HCT116 (cell line): ENCODE results near the gene PODN. TPM values are rescaled to one million over a fixed set of nuclear protein-coding genes. Genes with fewer than 3 reads are reported as not detected.

ENCODE experiments used
- ATAC-seq: fragments of 200-7000 bp; cut with Tn5 transposase; 2 replicates; pipeline ENCODE4 v1.9.1; 2020; ENCODE audit warnings: mild to moderate bottlenecking, moderate library complexity
- BruUV-seq: library from RNA; stranded (reverse); fragments of 400-500 nt; replicated peaks from 2 replicates; lab custom pipeline; 2021; lab: Mats Ljungman, UMichigan
- CTCF ChIA-PET: fragments of 300-600 bp; sonication (Branson Sonifier 250); formaldehyde crosslinking; loops from one replicate; lab custom pipeline; 2021; ENCODE audit warnings: antibody characterized with exemption; lab: Charles Lee
- POLR2A ChIA-PET: fragments of 300-600, 350-600 bp; sonication (Branson Sonifier 250); formaldehyde crosslinking; loops from one replicate; lab custom pipeline; 2021; ENCODE audit warnings: antibody characterized with exemption; lab: Charles Lee
- RAD21 ChIA-PET, 2 experiments: fragments of 300-600 bp; sonication (Branson Sonifier 250); formaldehyde crosslinking; loops; one replicate each; lab custom pipeline; 2023; ENCODE audit warnings: low total read pairs in 2 of 2; ENCODE audit not compliant: uncharacterized antibody in 2 of 2, unreplicated experiment in 2 of 2, low non-redundant PET in 1 of 2; lab: Charles Lee
- DNase-seq: peaks from one replicate; pipeline ENCODE4 v3.0.0-alpha.2; 2010; ENCODE audit warnings: low read depth, low spot score
- H2AFZ ChIP-seq: fragments of 200-600 bp; shearing (Covaris generic), sonication (generic); 2 replicates; pipeline ENCODE4 v1.6.1; 2017; ENCODE audit warnings: low read depth, mixed run types, mixed read lengths, antibody characterized with exemption, low read length; ENCODE audit not compliant: poor library complexity, severe bottlenecking
- H3K27ac ChIP-seq: 2 replicates; pipeline ENCODE4 v1.5.1; 2012; ENCODE audit warnings: low read depth, low read length
- H3K27me3 ChIP-seq: fragments of 200-600 bp; sonication (generic); 2 replicates; pipeline ENCODE4 v1.6.1; 2016; ENCODE audit warnings: mixed run types, low read length, mixed read lengths; ENCODE audit not compliant: insufficient read depth
- H3K36me3 ChIP-seq, 2 experiments: fragments of 200-500 bp in 1 of 2; fragments of 200-600 bp in 1 of 2; sonication (Bioruptor generic) in 1 of 2; sonication (generic) in 1 of 2; 2 replicates each; pipeline versions ENCODE4 v1.5.1 to v1.6.1; 2014 to 2016; ENCODE audit warnings: low read length in 2 of 2, inconsistent platforms in 1 of 2, mixed read lengths in 1 of 2, mixed run types in 1 of 2; ENCODE audit not compliant: insufficient read depth in 2 of 2, control insufficient read depth in 1 of 2
- H3K4me1 ChIP-seq, 2 experiments: fragments of 200-600 bp in 1 of 2; sonication (generic) in 1 of 2; 2 replicates each; pipeline versions ENCODE4 v1.5.1 to v1.6.1; 2012 to 2017; ENCODE audit warnings: low read length in 2 of 2, inconsistent platforms in 1 of 2, mild to moderate bottlenecking in 1 of 2, mixed read lengths in 1 of 2, mixed run types in 1 of 2, moderate library complexity in 1 of 2; ENCODE audit not compliant: insufficient read depth in 2 of 2, control insufficient read depth in 1 of 2
- H3K4me2 ChIP-seq: fragments of 200-600 bp; sonication (generic); 2 replicates; pipeline ENCODE4 v1.6.1; 2017; ENCODE audit warnings: mixed run types, low read length, mixed read lengths
- H3K4me3 ChIP-seq, 2 experiments: fragments of 200-600 bp in 1 of 2; sonication (generic) in 1 of 2; replicated peaks in 1 of 2; 2 replicates each; pipeline ENCODE4 v1.5.1; 2011 to 2016; ENCODE audit warnings: low read length in 2 of 2, control low read depth in 1 of 2, low read depth in 1 of 2, mild to moderate bottlenecking in 1 of 2, mixed read lengths in 1 of 2, mixed run types in 1 of 2
- H3K79me2 ChIP-seq: fragments of 200-600 bp; sonication (generic); 2 replicates; pipeline ENCODE4 v1.6.1; 2017; ENCODE audit warnings: mild to moderate bottlenecking, mixed run types, low read length, moderate library complexity, mixed read lengths; ENCODE audit not compliant: insufficient read depth
- H3K9ac ChIP-seq: fragments of 200-600 bp; sonication (generic); 2 replicates; pipeline ENCODE4 v1.6.1; 2016; ENCODE audit warnings: low read length, mixed read lengths
- H3K9me2 ChIP-seq: fragments of 200-600 bp; sonication (generic), shearing (Covaris generic); 2 replicates; pipeline ENCODE4 v1.6.1; 2017; ENCODE audit warnings: mixed run types, mild to moderate bottlenecking, moderate library complexity; ENCODE audit not compliant: insufficient read depth
- H3K9me3 ChIP-seq, 2 experiments: fragments of 200-500 bp in 1 of 2; fragments of 200-600 bp in 1 of 2; sonication (Bioruptor generic) in 1 of 2; sonication (generic) in 1 of 2; 2 replicates each; pipeline ENCODE4 v1.6.1; 2014 to 2017; ENCODE audit warnings: low read length in 2 of 2, mixed read lengths in 2 of 2, inconsistent platforms in 1 of 2, low read depth in 1 of 2, mild to moderate bottlenecking in 1 of 2, mixed run types in 1 of 2, moderate library complexity in 1 of 2; ENCODE audit not compliant: control insufficient read depth in 1 of 2, insufficient read depth in 1 of 2
- H4K20me1 ChIP-seq: fragments of 200-600 bp; sonication (generic), shearing (Covaris generic); 2 replicates; pipeline ENCODE4 v1.6.1; 2017; ENCODE audit warnings: mixed run types, mild to moderate bottlenecking, moderate library complexity; ENCODE audit not compliant: insufficient read depth
- CBX3 ChIP-seq: IDR thresholded peaks from 2 replicates; pipeline ENCODE4 v1.6.1; 2012; ENCODE audit warnings: low read depth
- CEBPB ChIP-seq: IDR thresholded peaks from 2 replicates; pipeline ENCODE4 v1.6.1; 2012; ENCODE audit warnings: low read depth
- EGR1 ChIP-seq: IDR thresholded peaks from 2 replicates; pipeline ENCODE4 v1.6.1; 2012; ENCODE audit warnings: low read depth
- POLR2AphosphoS5 ChIP-seq: IDR thresholded peaks from 2 replicates; pipeline ENCODE4 v1.6.1; 2011; ENCODE audit warnings: mild to moderate bottlenecking, low read depth, low read length, moderate library complexity
- TCF7L2 ChIP-seq: IDR thresholded peaks from 2 replicates; pipeline ENCODE4 v1.7.0; 2011; ENCODE audit warnings: borderline replicate concordance, inconsistent platforms; ENCODE audit not compliant: insufficient read depth, insufficient read length; ENCODE audit errors: extremely low read depth
- ZFX ChIP-seq: fragments of 450-650 bp; IDR thresholded peaks from 2 replicates; pipeline ENCODE4 v1.6.1; 2017
- intact Hi-C: fragments of 100-400 bp; cut with micrococcal nuclease; formaldehyde crosslinking; loops from 2 replicates; pipeline ENCODE4 v1.10.0; 2022
- total RNA-seq: library from RNA; stranded (reverse); gene quantifications from one replicate; pipeline ENCODE4 v1.2.1, GENCODE V29; 2021; ENCODE audit not compliant: unreplicated experiment
- TF ChIP-seq, protein P1 (sequence below), 3 experiments: fragments of 200-600 bp in 1 of 3; sonication (generic) in 1 of 3; IDR thresholded peaks in 2 of 3; conservative IDR thresholded peaks in 1 of 3; 2 replicates each; pipeline ENCODE4 v1.5.1; 2012 to 2017; ENCODE audit warnings: low read depth in 2 of 3, low read length in 2 of 3, antibody characterized with exemption in 1 of 3, borderline replicate concordance in 1 of 3, control low read depth in 1 of 3, mild to moderate bottlenecking in 1 of 3, mixed read lengths in 1 of 3, mixed run types in 1 of 3, moderate library complexity in 1 of 3; ENCODE audit not compliant: insufficient read depth in 1 of 3
- TF ChIP-seq, protein P2 (sequence below): IDR thresholded peaks from 2 replicates; pipeline ENCODE4 v1.6.1; 2012
- TF ChIP-seq, protein P3 (sequence below): IDR thresholded peaks from 2 replicates; pipeline ENCODE4 v1.6.1; 2011; ENCODE audit warnings: mild to moderate bottlenecking, low read length, moderate library complexity; ENCODE audit not compliant: insufficient replicate concordance; ENCODE audit errors: extremely low read depth

PODN gene
- total RNA-seq, 1 experiment from 2014 or later: 0.22 TPM

DNA sequence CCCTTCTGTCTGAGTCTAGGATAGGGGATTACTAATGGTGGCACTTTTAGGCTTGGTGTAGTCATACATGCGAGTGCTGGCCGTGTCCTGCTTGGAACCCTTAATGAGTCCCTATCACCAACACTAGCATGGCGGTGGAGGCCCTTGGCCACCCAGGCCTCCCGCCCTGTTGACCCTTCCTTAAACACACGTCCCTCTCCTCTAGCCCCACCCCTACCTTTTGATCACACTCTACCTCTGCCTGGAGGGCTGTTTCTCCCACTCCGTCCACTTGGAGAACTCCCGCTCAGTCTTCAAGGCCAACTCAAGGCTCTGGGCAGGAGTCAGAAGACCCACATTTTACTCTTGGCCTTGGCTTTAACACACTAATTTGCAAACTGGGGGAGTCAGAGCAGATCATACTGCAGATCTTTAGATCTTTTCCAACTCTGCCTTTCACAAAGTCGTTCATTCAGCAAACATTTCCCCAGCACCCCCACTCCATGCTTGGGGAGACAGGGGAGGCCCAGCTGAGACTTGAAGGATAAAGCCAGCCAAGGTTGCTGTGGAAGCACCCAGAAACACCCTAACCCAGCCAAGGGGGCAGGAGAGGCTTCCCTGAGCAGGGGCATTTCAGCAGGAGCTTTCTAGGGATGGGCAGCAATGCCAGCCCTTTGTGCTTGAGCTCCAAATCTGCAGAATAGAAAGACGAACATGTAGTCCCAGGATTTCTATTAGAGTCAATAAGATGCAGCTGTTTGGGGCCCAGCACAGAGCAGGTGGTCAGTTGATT, 1.9 kb downstream of the PODN start:
- no peaks in the 10 kb centered on the region for H3K9me3 ChIP-seq
- no peaks in the 10 kb centered on the region for H3K4me1 ChIP-seq
- ATAC-seq (no peak), DNase-seq (no peak)
- BruUV-seq: no TSS peak
- intact Hi-C loops: no loop called here
- H3K36me3 ChIP-seq: no peaks in the 10 kb centered on the region
- TF ChIP-seq, protein P1, sequence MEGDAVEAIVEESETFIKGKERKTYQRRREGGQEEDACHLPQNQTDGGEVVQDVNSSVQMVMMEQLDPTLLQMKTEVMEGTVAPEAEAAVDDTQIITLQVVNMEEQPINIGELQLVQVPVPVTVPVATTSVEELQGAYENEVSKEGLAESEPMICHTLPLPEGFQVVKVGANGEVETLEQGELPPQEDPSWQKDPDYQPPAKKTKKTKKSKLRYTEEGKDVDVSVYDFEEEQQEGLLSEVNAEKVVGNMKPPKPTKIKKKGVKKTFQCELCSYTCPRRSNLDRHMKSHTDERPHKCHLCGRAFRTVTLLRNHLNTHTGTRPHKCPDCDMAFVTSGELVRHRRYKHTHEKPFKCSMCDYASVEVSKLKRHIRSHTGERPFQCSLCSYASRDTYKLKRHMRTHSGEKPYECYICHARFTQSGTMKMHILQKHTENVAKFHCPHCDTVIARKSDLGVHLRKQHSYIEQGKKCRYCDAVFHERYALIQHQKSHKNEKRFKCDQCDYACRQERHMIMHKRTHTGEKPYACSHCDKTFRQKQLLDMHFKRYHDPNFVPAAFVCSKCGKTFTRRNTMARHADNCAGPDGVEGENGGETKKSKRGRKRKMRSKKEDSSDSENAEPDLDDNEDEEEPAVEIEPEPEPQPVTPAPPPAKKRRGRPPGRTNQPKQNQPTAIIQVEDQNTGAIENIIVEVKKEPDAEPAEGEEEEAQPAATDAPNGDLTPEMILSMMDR (IDR thresholded peaks at IDR 0.05 in 2 of 3, conservative IDR thresholded peaks at IDR 0.05 in 1 of 3; ENCODE audit: borderline replicate concordance in 1 of 3, insufficient read depth in 1 of 3, low read depth in 2 of 3, low read length in 2 of 3): no peak
- no peak overlapping the region for H2AFZ ChIP-seq
- ChIA-PET CTCF (no interaction called here), RAD21 (no interaction called here), POLR2A (no interaction called here)
- no peak overlapping the region for H3K9ac ChIP-seq
- H3K79me2 ChIP-seq: no peaks in the 10 kb centered on the region
- no peak overlapping the region for H3K4me3 ChIP-seq
- H3K27ac ChIP-seq: no peak overlapping the region
- no peaks in the 10 kb centered on the region for H3K27me3 ChIP-seq
- no peak overlapping the region for H3K4me2 ChIP-seq
- H4K20me1 ChIP-seq: no peaks in the 10 kb centered on the region
- no peaks in the 10 kb centered on the region for H3K9me2 ChIP-seq

DNA sequence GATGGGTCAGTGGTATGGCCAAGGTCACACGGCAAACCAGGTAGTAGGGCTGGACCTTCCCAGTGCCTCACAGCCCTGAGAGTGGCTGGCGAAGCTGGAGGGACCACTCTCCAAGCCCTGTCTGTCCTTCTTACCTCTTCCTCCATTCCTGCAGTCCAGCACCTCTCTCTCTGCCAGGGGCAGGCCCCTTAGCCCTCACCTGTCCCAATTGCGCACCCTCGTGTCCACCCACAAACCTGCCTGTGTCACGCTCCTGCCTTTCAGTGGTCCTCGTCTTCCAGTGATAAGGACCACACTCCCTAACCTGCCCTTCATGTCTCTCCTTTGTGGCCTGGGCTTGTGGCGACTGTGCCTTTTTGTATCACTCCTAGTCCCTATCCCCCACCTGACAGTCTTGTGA, 3.4 kb downstream of the PODN start:
- POLR2A ChIA-PET: no interaction called here
- intact Hi-C loops: no loop called here

More for the DNA sequence above, 3.4 kb downstream of the PODN start:
- H3K9me2 ChIP-seq: no peaks in the 10 kb centered on the region
- H3K9ac ChIP-seq: no peak overlapping the region
- no peaks in the 10 kb centered on the region for H3K4me1 ChIP-seq
- RAD21 ChIA-PET: no interaction called here
- no peak for ATAC-seq
- H3K9me3 ChIP-seq: no peaks in the 10 kb centered on the region
- CTCF ChIA-PET: no interaction called here
- no peak overlapping the region for H3K4me2 ChIP-seq
- H3K36me3 ChIP-seq: no peaks in the 10 kb centered on the region
- no TSS peak for BruUV-seq
- TF ChIP-seq ZFX: no peak
- no peak for TF ChIP-seq EGR1
- TF ChIP-seq POLR2AphosphoS5: no peak
- no peak for TF ChIP-seq CBX3
- no peak for TF ChIP-seq CEBPB
- TF ChIP-seq TCF7L2: no peak
- TF ChIP-seq, protein P2, sequence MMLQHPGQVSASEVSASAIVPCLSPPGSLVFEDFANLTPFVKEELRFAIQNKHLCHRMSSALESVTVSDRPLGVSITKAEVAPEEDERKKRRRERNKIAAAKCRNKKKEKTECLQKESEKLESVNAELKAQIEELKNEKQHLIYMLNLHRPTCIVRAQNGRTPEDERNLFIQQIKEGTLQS: no peak
- TF ChIP-seq, protein P3, sequence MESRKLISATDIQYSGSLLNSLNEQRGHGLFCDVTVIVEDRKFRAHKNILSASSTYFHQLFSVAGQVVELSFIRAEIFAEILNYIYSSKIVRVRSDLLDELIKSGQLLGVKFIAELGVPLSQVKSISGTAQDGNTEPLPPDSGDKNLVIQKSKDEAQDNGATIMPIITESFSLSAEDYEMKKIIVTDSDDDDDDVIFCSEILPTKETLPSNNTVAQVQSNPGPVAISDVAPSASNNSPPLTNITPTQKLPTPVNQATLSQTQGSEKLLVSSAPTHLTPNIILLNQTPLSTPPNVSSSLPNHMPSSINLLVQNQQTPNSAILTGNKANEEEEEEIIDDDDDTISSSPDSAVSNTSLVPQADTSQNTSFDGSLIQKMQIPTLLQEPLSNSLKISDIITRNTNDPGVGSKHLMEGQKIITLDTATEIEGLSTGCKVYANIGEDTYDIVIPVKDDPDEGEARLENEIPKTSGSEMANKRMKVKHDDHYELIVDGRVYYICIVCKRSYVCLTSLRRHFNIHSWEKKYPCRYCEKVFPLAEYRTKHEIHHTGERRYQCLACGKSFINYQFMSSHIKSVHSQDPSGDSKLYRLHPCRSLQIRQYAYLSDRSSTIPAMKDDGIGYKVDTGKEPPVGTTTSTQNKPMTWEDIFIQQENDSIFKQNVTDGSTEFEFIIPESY: no peak
- H3K27me3 ChIP-seq: no peaks in the 10 kb centered on the region
- H3K79me2 ChIP-seq: no peaks in the 10 kb centered on the region
- H3K4me3 ChIP-seq: no peak overlapping the region
- no peak for DNase-seq
- no peak overlapping the region for H3K27ac ChIP-seq
- no peaks in the 10 kb centered on the region for H4K20me1 ChIP-seq
- no peak overlapping the region for H2AFZ ChIP-seq
